ENCODE results near the gene RABEPK. TPM values are rescaled to one million over a fixed set of nuclear protein-coding genes. Genes with fewer than 3 reads are reported as not detected.

RABEPK gene
- polyA plus RNA-seq, 1 donor (not counting 4 experiments of a cell fraction or from before 2014, with no cell fraction given), result 33.4 TPM

DNA sequence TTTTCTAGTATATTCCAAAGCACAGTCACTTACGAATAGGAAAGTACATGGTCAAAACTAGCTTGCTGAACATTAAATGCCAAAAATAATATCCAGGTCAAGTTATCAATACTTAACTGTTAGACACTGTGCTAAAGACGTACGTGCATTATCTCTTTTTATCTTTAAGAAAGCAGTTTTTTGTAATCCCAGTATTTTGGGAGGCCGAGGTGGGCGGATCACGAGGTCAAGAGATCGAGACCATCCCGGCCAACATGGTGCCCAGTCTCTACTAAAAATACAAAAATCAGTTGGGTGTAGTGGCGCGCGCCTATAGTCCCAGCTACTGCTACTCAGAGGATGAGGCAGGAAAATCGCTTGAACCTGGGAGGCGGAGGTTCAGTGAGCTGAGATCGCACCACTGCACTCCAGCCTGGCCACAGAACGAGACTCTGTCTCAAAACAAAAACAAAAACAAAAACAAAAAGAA is 43.5 kb downstream of the RABEPK start:
- Histone ChIP-seq H3K4me3 (ENCODE audit: control insufficient read depth in 2 of 3, extremely low read depth in 1 of 3, insufficient read depth in 2 of 3, low read depth in 1 of 3, low read length in 3 of 3) (no peak overlapping the region), H3K27me3 (ENCODE audit: control insufficient read depth, extremely low read depth, insufficient read depth, low read length) (no peaks in the 10 kb centered on the region), H3K79me2 (ENCODE audit: control insufficient read depth, insufficient read depth, low read length) (peaks cover 30% of the 10 kb centered on the region), H3K27ac (ENCODE audit: control insufficient read depth, insufficient read depth, low read length) (peak overlapping the region; percentile 99), H2AFZ (ENCODE audit: control insufficient read depth, low read length) (no peak overlapping the region), H4K20me1 (ENCODE audit: control insufficient read depth, extremely low read depth, insufficient read depth, low read length) (peaks cover 20% of the 10 kb centered on the region), H3K36me3 (ENCODE audit: control insufficient read depth in 2 of 2, extremely low read depth in 1 of 2, insufficient read depth in 2 of 2, low read length in 2 of 2) (peaks cover 7 to 17% of the 10 kb centered on the region in 2 experiments), H3K9ac (ENCODE audit: control insufficient read depth, extremely low read depth, insufficient read depth, low read length) (no peak overlapping the region), H3K9me3 (ENCODE audit: control insufficient read depth, low read depth, low read length) (no peaks in the 10 kb centered on the region), H3K4me2 (ENCODE audit: control insufficient read depth, extremely low read depth, insufficient read depth, low read depth, low read length) (no peak overlapping the region), H3K9me1 (ENCODE audit: control insufficient read depth, extremely low read depth, insufficient read depth, low read length) (no peaks in the 10 kb centered on the region), H3K4me1 (ENCODE audit: control insufficient read depth, extremely low read depth, insufficient read depth, low read length) (peaks cover 21% of the 10 kb centered on the region)
- dilution Hi-C loops (cut with MboI; ENCODE audit: extremely low pct_ligation_motif_present, low sequenced_read_pairs), result no loop called here
- DNase-seq (ENCODE audit: low read depth, low spot score) (no peak), FAIRE-seq (no peak)
- TF ChIP-seq, protein P1, sequence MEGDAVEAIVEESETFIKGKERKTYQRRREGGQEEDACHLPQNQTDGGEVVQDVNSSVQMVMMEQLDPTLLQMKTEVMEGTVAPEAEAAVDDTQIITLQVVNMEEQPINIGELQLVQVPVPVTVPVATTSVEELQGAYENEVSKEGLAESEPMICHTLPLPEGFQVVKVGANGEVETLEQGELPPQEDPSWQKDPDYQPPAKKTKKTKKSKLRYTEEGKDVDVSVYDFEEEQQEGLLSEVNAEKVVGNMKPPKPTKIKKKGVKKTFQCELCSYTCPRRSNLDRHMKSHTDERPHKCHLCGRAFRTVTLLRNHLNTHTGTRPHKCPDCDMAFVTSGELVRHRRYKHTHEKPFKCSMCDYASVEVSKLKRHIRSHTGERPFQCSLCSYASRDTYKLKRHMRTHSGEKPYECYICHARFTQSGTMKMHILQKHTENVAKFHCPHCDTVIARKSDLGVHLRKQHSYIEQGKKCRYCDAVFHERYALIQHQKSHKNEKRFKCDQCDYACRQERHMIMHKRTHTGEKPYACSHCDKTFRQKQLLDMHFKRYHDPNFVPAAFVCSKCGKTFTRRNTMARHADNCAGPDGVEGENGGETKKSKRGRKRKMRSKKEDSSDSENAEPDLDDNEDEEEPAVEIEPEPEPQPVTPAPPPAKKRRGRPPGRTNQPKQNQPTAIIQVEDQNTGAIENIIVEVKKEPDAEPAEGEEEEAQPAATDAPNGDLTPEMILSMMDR (optimal IDR thresholded peaks at IDR 0.05 in 1 of 3, IDR thresholded peaks at IDR 0.05 in 1 of 3, conservative IDR thresholded peaks at IDR 0.05 in 1 of 3; ENCODE audit: extremely low read depth in 1 of 3, insufficient read depth in 2 of 3, low read length in 3 of 3), result no peak
- no peak for TF ChIP-seq EZH2 (IDR thresholded peaks at IDR 0.05; ENCODE audit: low read length)

DNA sequence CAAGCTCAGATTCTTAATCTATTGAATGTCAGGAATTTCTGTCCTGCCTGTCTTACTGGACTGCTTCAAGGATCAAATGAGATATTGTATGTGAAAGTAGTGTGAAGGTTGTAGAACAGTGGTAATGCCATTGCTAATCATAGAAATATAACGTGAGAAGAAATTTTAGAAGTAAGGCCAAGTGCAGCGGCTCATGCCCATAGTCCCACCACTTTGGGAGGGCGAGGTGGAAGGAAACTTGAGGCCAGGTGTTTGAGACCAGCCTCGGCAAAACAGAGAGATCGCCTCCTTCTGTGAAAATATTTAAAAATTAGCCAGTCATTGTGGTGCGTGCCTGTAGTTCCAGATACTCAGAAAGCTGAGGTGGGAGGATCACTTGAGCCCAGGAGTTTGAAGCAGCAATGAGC is 45.9 kb downstream of the RABEPK start:
- FAIRE-seq (no peak), DNase-seq (ENCODE audit: low read depth, low spot score) (no peak)
- no peak overlapping the region for H3K27ac ChIP-seq (ENCODE audit: control insufficient read depth, insufficient read depth, low read length)
- no peak overlapping the region for H3K9ac ChIP-seq (ENCODE audit: control insufficient read depth, extremely low read depth, insufficient read depth, low read length)
- no peaks in the 10 kb centered on the region for H3K9me3 ChIP-seq (ENCODE audit: control insufficient read depth, low read depth, low read length)
- TF ChIP-seq EZH2 (IDR thresholded peaks at IDR 0.05; ENCODE audit: low read length), result no peak
- TF ChIP-seq, protein P1 (optimal IDR thresholded peaks at IDR 0.05 in 1 of 3, IDR thresholded peaks at IDR 0.05 in 1 of 3, conservative IDR thresholded peaks at IDR 0.05 in 1 of 3; ENCODE audit: extremely low read depth in 1 of 3, insufficient read depth in 2 of 3, low read length in 3 of 3), result no peak
- H4K20me1 ChIP-seq (ENCODE audit: control insufficient read depth, extremely low read depth, insufficient read depth, low read length), result no peaks in the 10 kb centered on the region
- H3K4me3 ChIP-seq (ENCODE audit: control insufficient read depth in 2 of 3, extremely low read depth in 1 of 3, insufficient read depth in 2 of 3, low read depth in 1 of 3, low read length in 3 of 3), result no peak overlapping the region
- H2AFZ ChIP-seq (ENCODE audit: control insufficient read depth, low read length), result no peak overlapping the region
- no peak overlapping the region for H3K4me2 ChIP-seq (ENCODE audit: control insufficient read depth, extremely low read depth, insufficient read depth, low read depth, low read length)
- no peaks in the 10 kb centered on the region for H3K27me3 ChIP-seq (ENCODE audit: control insufficient read depth, extremely low read depth, insufficient read depth, low read length)
- H3K79me2 ChIP-seq (ENCODE audit: control insufficient read depth, insufficient read depth, low read length), result peaks cover 6% of the 10 kb centered on the region
- no peaks in the 10 kb centered on the region for H3K9me1 ChIP-seq (ENCODE audit: control insufficient read depth, extremely low read depth, insufficient read depth, low read length)
- dilution Hi-C loops (cut with MboI; ENCODE audit: extremely low pct_ligation_motif_present, low sequenced_read_pairs), result no loop called here
- peaks cover 18% of the 10 kb centered on the region for H3K4me1 ChIP-seq (ENCODE audit: control insufficient read depth, extremely low read depth, insufficient read depth, low read length)
- H3K36me3 ChIP-seq (ENCODE audit: control insufficient read depth in 2 of 2, extremely low read depth in 1 of 2, insufficient read depth in 2 of 2, low read length in 2 of 2), result no peaks in the 10 kb centered on the region
